ENCODE data around the gene LIPA.
A peak's percentile ranks its signal among the peaks of the same experiment; 100 is the strongest.
"Not testable (repeated sequence)": the region's sequence is repeated elsewhere in the genome, so short reads cannot be mapped to it uniquely, and the experiment has no call there.

The LIPA gene

DNA sequence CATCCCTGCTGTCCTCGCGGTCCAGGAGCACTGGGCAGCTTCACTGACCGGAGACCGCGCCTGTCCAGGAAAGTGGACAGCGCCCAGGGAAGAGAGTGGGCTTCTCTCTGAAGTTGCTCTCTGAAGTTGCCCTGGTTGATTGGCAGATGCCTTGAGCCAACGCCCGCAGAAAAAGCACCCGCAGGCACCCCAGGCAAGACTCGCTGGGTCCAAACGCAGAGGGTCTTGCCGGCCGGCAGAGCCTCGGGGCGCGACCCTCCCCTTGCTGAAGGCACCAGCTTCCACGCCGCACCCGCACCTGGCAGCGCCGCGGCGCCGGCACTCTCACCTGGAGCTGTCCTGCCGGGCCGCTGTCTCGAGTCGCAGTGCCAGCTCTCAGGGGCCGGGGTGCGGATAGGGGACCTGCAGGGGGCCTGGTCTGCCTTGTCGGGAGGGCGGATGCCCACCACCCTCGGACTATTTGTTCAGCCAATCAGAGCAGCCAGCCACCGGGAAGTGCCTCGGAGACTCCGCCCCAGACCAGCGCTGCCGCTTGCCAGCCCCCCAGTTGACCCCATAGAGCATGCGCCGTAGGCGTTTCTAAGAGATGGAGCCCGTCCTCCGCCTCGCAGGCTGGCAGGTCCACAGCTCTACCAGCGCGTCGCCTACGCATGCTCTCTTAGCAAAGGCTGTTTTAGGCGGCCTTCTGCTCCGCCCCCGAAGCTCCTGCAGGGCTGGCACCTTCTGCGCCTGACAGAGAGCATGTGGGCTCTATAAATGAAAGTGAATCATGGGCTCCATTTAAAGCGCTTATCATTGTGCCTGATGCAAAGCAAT lies at the start of gene LIPA:
Gene LIPA, minus strand, starts transcription at position 367 of the 816 bp plus-strand sequence. CDS start 4,127 bp downstream, outside the sequence.
- peak; percentile 97 for DNase-seq

DNA sequence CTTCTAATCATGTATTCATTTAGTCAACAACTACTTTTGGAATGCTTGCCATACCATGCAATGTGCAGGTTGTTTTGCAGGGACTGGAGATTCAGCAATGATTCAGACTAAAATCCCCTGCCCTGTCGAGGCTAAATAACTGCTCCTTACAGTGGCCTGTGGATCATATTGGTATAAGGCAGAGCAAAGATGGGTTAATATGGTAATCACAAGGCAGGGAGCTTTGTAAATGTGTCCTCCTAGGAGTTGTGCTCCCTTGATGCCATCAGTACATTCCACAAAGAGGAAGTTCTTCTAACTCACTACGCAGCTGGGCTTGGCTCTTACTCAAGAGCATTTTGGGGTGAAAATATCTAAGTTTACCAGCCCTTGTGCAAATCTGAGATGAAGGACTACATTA lies 49.7 kb upstream of the LIPA start:
- DNase-seq, result peak; percentile 30

DNA sequence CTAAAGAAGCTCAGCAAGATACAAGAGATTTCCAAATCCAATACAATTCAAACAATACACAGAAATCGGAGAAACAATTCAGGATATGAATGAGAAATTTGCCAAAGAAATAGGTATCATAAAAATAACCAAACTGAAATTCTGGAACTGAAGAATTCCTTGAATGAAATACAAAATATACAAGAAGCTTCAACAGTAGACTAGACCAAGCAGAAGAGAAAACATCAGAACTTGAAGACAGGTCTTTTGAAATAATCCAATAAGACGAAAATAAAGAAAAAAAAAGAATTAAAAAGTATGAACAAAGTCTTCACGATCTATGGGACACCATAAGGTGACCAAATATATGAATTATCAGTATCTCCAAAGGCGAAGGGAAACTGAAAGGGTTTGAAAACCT lies 47.5 kb upstream of the LIPA start:
- no peak for DNase-seq

DNA sequence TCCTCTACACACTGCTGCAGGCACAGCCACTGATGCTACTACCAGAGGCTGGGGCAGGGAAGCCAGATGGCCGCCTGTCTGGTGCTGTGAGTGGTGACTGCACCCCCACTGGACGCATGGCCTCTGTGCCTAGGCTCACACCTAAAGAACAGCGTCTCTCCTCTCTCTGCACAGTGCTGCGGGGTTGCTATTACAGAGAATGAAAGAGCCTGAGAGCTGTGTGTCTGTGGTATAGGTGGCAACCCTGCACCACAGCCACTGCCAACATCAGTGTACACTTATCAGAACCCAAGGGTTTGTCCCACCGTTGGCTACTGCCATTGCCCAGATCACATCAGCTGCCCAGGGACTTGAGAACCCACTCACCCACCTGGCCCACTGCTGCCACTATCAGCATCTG lies 46.2 kb upstream of the LIPA start:
- DNase-seq, result no peak

DNA sequence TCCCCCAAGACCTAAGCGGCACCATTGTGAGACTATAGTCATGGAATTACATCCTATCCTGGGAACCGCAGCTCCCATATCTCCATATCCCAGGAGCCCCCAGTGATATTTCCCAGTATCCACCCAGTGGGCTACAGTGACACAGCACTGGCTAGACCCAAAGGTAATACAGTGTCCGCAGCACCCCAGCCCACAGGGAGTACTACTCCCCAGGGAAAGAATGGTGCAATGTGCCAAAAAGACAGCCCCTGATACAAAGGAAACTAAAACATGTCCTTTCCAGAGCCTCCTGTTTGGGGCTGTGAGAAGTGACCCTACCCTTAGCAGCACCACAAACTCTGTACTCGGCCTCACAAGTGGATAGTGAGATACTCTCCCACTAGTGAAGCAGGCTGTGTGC lies 45.8 kb upstream of the LIPA start:
- DNase-seq, result no peak

DNA sequence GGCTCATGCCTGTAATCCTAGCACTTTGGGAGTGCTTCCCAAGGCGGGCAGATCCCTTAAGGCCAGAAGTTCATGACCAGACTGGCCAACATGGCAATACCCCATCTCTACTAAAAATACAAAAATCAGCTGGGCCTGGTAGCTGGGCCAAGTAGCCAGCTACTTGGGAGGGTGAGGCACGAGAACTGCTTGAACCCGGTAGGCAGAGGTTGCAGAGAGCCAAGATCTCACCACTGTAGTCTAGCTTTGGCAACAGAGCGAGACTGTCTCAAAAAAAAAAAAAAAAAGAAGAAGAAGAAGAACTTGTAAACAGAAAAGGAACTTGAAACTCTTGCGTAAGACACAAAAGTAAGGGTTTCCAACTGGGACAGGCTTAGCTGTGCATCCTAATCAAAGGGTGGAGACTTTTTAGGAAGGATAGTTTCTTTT lies 44.7 kb upstream of the LIPA start:
- DNase-seq, result peak; percentile 38

DNA sequence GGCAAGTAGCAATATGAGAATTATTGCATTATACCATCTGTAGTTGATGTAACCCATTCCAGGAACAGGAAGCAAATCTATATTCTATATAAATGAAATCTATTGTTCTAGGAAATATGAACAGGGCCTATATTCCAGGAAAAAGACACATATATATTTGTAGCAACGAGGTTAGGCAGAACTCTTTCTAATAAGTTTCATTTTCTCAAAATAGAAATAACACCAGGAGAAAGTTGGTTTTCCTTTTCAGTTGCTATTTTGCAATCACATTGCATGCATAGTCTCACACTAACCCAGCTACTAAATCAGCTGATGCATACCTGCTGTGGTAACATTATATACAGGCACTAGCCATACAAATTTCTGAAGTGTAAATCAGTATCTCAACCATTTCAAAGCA lies 44.0 kb upstream of the LIPA start:
- DNase-seq, result peak; percentile 80

DNA sequence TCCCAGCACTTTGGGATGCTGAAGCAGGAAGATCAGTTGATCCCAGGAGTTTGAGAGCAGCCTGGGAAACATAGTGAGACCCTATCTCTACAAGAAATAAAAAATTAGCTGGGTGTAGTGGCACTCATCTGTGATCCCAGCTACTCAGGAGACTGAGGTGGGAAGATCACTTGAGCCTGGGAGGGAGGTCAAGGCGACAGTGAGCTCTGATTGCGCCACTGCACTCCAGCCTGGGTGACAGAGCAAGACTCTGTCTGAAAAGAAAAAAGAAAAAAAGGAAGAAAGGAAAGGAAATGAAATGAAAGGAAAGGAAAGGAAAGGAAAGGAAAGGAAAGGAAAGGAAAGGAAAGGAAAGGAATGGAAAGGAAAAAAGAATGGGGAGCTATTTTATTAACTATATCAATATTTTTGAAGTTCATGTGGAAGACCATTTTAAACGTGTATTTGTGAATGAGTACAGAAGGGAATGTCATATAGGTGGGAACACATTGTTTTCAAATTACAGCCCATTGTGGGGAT lies 43.2 kb upstream of the LIPA start:
- no peak for DNase-seq

DNA sequence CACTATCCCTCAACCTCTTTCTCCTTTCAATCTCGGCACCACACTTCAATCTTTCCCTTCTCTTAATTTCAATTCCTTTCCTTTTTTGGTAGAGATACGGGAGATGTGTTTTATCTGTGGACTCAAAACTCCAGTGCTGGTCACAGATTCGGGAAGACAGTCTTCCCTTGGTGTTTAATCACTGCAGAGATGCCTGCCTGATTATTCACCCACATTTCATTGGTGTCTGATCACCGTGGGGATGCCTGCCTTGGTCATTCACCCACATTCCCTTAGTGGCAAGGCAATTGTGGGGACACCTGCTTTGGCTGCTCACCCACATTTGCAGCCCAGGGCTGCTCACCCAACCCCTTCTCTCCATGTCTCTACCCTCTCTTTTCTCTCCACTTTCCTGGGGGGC lies 33.7 kb upstream of the LIPA start:
- DNase-seq, result peak; percentile 64

DNA sequence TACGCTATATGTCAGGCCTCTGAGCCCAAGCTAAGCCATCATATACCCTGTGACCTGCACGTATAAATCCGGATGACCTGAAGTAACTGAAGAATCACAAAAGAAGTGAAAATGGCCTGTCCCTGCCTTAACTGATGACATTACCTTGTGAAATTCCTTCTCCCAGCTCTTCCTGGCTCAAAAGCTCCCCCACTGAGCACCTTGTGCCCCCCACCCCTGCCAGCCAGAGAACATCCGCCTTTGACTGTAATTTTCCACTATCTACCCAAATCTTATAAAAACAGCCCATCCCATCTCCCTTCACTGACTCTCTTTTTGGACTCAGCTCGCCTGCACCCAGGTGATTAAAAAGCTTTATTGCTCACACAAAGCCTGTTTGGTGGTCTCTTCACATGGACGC lies 33.1 kb upstream of the LIPA start:
- not testable (repeated sequence) for DNase-seq

DNA sequence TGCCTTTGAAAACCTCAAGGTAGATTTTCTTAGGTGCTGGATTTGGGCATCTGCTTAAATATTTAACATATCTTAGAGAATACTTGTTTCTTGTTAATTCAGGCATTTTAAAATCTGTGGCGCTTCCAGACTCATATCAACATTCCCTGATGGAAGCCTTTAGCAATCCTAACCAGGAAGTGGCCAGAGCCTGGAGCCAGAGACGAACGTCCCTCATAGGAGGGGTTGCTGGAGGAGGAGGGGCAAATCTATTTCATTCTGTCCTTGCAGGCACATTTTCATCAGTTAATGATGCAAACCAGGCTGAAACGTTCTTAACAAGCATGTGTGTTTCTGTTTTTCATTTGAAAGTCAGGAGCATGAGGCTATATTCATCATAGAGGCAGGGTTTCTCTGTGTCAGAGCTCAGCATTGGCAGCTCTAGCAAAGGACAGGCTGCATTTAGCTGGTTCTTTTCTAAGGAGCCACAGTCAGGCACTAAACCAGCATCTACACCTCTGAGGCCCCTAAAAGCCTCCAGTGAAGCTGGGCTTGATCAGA lies 32.4 kb upstream of the LIPA start:
- DNase-seq, result peak; percentile 95

DNA sequence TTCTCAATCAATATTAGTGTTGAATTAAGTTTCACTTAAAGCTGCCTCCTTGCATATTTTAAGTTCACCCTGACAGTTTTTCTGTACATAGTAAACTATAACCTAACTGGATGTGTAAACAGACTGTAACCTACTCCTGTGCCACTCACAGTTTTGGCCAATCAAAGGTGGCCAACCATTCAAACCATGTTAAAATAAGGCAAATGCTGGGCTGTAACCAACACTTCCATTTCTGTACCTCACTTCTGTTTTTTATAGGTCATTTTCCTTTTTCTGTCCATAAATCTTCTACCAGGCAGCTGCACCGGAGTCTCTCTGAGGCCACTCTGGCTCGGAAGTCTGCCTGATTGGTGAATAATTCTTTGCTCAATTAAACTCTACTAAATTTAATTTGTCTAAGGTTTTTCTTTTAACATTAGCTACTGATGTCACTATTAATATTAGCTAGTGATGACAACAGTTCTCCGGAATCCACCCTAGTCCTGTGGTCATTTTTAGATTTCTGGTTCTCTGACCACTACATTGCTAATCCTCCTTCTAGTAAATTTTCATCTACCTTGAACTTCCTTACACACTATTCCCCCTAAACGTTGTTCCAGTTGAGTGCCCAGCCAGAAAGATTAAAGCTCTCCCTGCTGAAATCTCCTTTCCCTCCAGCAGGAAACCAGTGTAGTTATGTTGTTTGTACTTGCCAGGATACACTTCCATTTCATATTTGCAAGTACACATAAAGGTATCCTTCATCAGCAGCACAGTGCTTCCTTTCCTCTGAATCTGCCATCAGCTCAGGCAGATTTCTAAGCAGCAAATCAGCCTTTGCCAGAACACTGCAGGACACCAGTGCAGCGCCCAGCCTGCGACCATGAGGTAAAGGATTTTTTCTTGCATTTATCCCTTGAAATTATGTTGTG lies 31.7 kb upstream of the LIPA start:
- peak; percentile 66 for DNase-seq

DNA sequence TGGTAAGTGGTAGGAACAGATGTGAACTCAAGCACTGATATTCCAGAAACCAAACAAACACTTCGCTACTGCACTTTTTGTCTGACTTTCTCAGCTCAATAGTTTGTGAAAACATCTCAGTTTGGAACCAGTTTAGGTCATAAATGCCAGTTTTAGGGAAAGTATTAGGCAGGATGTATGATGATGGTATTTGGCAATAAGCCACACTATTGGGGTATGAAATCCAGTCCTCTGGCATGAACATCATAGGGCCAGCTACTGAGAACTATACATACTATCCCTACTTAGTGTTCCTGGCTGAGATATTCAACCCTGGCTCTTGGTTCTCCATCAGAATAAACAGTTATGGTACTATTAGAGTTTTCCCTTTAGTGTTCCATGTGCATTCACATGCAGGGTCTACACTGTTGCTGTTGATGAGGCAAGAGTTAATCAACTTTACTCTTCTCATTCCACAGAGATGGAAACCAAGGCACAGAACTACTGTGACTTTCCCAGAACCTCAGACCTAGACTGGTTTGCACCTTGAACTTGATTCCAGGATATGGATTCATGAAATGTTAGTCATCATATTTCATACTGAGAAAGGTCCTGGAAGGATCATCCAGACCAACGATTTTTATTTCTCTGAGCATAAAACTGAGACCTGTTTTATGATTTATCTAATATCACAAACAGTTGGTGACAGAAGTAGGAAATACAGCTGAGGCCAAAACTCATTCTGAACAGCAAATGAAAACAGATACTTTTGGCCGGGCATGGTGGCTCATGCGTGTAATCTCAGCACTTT lies 30.2 kb upstream of the LIPA start:
- DNase-seq, result peak; percentile 32

DNA sequence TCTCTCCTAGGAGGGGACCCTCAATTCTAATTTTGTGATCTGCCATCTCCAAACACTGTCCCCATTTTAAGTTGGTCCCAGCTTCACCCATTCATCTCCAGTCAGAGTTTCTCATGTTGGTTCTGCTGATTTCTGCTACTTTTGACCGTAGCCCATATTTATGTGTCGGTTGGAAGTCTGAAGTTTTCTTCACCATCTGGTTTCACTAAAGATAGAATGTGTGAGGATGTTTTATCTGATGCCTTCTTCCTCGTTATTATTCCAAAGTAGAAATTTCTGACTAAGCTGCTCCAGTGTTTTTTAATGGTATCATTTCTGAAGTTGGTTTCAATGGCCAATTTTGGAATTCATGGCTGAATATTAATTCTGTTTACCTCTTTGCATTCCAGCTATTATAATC lies 28.9 kb upstream of the LIPA start:
- peak; percentile 61 for DNase-seq

DNA sequence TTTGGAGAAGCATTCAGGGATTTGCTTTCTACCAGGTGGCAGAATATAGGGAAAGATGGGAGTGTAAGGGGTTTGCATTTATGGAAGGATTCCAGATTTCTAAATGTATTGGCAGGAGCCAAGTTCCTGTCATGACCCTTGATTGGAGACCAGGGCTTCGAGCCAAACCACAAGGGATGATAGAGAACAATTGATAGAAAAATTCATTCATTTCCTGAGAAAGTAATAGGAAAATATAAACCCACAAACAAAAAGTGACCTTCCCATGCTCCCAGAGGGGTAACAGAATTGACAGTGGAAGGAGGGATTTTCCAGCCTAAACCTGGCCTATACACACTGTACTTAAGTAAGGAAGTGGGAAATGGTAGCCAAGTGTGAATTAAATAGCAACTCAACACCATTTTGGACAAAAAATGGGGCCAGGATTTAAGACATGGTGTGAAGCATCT lies 27.9 kb upstream of the LIPA start:
- DNase-seq, result peak; percentile 77

DNA sequence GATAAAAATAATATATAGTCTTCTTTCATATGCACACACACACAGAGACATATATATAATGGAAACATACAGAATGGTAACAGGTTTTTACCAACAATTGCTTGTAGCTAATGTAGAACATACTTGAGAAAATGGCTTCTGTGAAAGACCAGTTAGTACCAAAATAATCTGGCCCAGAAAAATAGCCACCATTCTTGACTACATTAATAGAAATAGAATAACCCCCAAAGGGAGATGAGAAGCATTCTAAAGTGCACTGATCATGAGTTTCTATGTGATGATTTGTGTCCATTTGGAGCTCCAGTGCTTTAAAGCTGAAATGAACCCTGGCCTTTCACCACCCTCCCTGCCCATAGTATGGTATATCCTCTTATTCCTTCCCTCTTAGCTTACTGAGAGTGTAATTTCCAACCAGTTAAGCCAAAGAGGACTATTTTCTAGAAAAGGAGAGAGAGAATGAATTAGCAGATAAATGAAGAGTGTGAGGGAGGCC lies 27.4 kb upstream of the LIPA start:
- no peak for DNase-seq

DNA sequence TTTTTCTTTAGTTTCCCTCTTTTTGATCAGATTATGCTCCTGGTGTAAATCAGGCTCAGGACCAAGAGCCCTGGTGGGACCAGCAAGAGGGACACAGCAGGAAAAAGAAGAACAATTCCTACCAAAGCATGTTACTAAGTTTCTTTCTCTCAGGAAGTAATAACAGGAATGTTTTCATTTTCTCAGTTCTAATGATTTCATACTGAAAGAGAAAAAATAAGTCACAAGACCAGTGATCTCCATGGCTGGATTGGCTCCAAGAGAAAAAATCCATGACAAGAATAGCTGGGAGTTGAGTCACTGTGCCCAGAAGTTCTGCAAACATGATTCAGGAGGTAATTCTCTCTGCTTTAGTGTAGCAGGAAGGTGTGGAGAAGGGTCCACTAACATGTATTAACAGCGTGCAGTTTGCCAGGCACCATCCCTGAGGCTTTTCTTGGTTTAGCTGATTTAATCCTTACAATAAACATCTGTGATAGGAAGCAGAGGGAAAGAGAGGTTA lies 26.5 kb upstream of the LIPA start:
- DNase-seq, result peak; percentile 99

DNA sequence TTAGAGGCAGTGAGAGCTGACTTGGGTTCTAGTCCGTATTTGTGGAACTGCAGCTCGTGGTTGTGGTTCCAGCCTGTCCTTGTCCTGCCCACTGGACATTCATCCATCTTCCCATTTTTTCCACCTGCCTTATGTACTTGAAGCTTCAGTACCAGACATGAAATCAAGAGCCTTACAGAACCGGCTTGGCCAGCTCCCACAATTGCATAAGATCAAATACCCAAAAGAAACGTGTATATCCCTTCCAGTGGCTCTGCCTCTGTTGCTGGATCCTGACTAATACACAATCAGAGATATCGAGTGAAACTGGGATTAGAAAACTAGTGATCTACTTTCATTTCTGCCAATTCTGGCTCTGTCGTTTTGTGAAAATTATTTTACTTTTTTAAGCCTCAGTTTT lies 23.8 kb upstream of the LIPA start:
- no peak for DNase-seq

DNA sequence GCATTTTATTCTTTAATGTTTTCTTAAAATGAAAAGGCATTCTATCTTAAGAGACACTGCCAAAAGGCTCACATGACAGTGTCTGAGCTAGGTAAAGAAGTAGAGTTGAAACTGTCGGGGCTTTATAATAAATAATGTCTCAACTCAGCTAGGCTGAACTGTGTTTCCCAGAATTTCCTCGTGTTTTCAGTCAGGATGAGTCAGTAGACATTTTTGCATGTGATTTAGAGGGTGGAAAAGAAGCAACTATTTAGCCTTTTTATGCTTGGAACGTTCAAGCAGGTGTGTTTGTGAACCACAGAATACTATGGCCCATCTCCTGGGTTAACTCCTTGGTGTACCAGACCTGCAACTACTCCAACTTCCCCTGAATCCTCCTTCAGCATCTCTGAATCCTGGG lies 23.4 kb upstream of the LIPA start:
- DNase-seq, result peak; percentile 55

DNA sequence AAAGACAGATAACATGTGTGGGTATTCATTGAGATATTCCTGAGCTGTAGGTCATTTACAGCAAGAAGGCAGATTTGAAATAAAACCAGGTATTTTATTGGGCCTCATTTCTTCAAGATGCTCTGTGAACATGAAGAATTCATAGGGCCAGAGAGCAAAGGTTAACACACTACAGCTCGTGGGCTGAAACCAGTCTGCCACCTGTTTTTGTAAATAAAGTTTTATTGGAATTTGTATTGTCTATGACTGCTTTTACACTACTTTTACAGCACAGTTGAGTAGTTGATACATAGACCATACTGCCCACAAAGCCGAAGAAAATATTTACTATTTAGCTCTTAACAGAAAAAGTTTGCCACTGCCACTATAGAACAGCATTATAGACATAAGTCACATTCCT lies 22.1 kb upstream of the LIPA start:
- DNase-seq, result no peak

DNA sequence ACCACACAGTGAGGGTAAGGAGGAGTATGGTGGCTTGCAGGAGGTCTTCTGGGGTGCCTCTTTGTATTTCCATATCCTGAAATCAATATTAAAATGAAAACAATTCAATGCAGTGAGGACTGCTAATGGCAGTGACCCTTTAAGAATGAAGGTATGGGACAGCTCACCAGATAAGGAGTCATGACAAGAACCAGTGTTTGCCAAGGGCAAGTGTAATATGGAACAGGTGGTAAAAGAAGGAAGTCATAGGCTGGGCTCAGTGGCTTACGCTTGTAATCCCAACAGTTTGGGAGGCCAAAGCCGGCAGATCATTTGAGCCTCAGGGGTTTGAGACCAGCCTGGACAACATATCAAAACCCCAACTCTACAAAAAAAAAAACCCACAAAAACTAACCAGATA lies 20.0 kb upstream of the LIPA start:
- DNase-seq, result no peak

DNA sequence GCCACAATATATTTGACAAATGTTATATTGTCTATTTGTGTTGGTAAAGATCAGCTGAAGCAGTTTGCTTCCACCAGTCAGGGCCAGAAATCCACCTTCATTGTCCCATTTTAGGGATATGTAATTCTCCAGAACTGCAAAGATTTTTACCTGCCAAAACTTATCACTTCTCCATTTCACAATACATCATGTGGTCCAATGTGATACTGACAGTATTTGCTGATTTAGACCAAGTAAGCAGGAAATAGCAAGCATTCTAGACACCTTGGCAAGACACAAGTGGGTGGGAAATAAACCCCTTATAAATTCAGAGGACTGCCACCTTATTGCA lies 18.5 kb upstream of the LIPA start:
- DNase-seq, result no peak
